Activated CD8-positive, alpha-beta memory T cell treated with anti-CD3 and anti-CD28 coated beads, Interleukin-2, amount 50 U/mL, for 4 hours (primary cell): Measurements from ENCODE around the gene NAGPA.

Source experiments
- DNase-seq: peaks from one replicate; pipeline ENCODE4 v3.0.0-alpha.2; 2020

NAGPA gene

GRCh38 chr16:5027086-5027485 is 6.6 kb downstream of the NAGPA start:
- DNase-seq = no peak

- no peak for DNase-seq
These were observed 7.1 kb downstream of the NAGPA start for GRCh38 chr16:5026664-5027063.

GRCh38 chr16:5025171-5025632 is 8.5 kb downstream of the NAGPA start:
- no peak for DNase-seq

- no peak for DNase-seq
These were observed 9.1 kb downstream of the NAGPA start for GRCh38 chr16:5024632-5025031.

GRCh38 chr16:5022521-5022920 is 11.2 kb downstream of the NAGPA start:
- DNase-seq = no peak

GRCh38 chr16:5020551-5020950 is 13.2 kb downstream of the NAGPA start:
- DNase-seq = no peak

GRCh38 chr16:5019775-5020174 is 14.0 kb downstream of the NAGPA start:
- no peak for DNase-seq

- no peak for DNase-seq
These were observed 14.9 kb downstream of the NAGPA start for GRCh38 chr16:5018793-5019192.

- no peak for DNase-seq
These were observed 16.1 kb downstream of the NAGPA start for GRCh38 chr16:5017678-5017969.

GRCh38 chr16:5016967-5017677 is 16.6 kb downstream of the NAGPA start:
- no peak for DNase-seq

- no peak for DNase-seq
These were observed 17.8 kb downstream of the NAGPA start for GRCh38 chr16:5015887-5016286.

GRCh38 chr16:5015351-5015750 is 18.4 kb downstream of the NAGPA start:
- no peak for DNase-seq

- no peak for DNase-seq
These were observed 20.8 kb downstream of the NAGPA start for GRCh38 chr16:5012887-5013286.

GRCh38 chr16:5011637-5012036 is 22.1 kb downstream of the NAGPA start:
- DNase-seq = no peak

- no peak for DNase-seq
These were observed 23.0 kb downstream of the NAGPA start for GRCh38 chr16:5010576-5011329.

- no peak for DNase-seq
These were observed 25.4 kb downstream of the NAGPA start for GRCh38 chr16:5008311-5008731.

- DNase-seq = no peak
These were observed 26.5 kb downstream of the NAGPA start for GRCh38 chr16:5007256-5007655.

GRCh38 chr16:5006348-5007193 is 27.2 kb downstream of the NAGPA start:
- no peak for DNase-seq

- no peak for DNase-seq
These were observed 27.8 kb downstream of the NAGPA start for GRCh38 chr16:5005916-5006315.

GRCh38 chr16:5004311-5004710 is 29.4 kb downstream of the NAGPA start:
- no peak for DNase-seq

GRCh38 chr16:5003828-5004227 is 29.9 kb downstream of the NAGPA start:
- DNase-seq = no peak

GRCh38 chr16:5003211-5003610 is 30.5 kb downstream of the NAGPA start:
- DNase-seq = no peak

GRCh38 chr16:5002699-5003143 is 31.0 kb downstream of the NAGPA start:
- no peak for DNase-seq

GRCh38 chr16:5001986-5002385 is 31.7 kb downstream of the NAGPA start:
- no peak for DNase-seq
